ENCODE results near the gene CCDC178. TPM values are rescaled to one million over a fixed set of nuclear protein-coding genes. Genes with fewer than 3 reads are reported as not detected.

Gene CCDC178
- total RNA-seq, 2 donors from 2014 or later, result 0.22 to 0.29 TPM

DNA sequence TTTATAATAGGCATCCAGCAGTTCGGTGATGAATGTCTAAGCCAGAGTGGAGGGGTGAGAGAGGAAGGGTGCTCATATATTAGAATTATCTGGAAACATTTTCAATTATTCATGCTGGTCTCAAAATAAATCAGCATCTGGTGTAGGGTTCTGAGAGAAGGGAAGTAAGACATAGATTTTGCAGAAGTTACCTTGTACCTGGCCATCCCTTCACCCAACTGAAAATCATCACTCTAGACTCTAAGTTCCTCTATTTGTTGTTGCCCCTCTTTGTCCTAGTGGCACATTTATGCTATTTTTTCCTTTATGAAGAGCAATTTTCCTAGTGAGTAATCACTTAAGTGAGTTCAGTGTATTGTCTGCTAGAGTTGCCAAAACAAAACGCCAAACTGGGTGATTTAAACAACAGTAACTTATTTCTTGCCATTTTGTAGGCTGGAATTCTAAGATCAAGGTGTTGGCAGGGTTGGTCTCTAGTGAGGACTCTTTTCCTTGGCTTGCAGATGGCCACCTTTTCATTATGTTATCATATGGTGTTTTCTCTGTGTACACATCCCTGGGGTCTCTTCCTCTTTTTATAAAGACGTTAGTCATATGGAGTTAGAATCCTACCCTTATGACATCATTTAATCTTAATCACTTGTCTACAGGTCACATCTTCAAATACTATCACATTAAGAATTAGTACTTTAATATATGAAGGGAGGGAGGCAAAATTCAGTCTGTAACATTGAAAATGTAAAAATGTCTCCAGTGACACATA, 537.8 kb downstream of the CCDC178 start:
- DNase-seq, result no peak
- WGBS, 2 experiments (ENCODE audit: insufficient coverage in 1 of 2, insufficient read length in 1 of 2), result 95 to 100% methylated on average over 1 to 3 of the region's 3 CpGs
- Mint-ChIP-seq H3K27me3 (ENCODE audit: insufficient read depth) (no peaks in the 10 kb centered on the region), H3K36me3 (ENCODE audit: low read depth) (peaks cover 7% of the 10 kb centered on the region), H3K27ac (no peak overlapping the region), H3K4me1 (no peaks in the 10 kb centered on the region), H3K9me3 (peaks cover 13% of the 10 kb centered on the region), H3K4me3 (no peak overlapping the region)
- Histone ChIP-seq H3K9me3 (ENCODE audit: control insufficient read depth, low read length) (peaks cover 6% of the 10 kb centered on the region), H3K27ac (ENCODE audit: low read depth, low read length) (no peak overlapping the region), H3K4me3 (ENCODE audit: low read length) (no peak overlapping the region), H3K27me3 (ENCODE audit: control insufficient read depth, insufficient read depth, low read length, poor library complexity, severe bottlenecking) (no peaks in the 10 kb centered on the region), H3K9ac (ENCODE audit: extremely low read depth, low read length, poor library complexity, severe bottlenecking) (no peak overlapping the region), H3K36me3 (ENCODE audit: control insufficient read depth, insufficient read depth, low read length) (no peaks in the 10 kb centered on the region), H3K4me1 (ENCODE audit: control insufficient read depth, insufficient read depth, low read length) (no peaks in the 10 kb centered on the region)
- TF ChIP-seq, protein P1, sequence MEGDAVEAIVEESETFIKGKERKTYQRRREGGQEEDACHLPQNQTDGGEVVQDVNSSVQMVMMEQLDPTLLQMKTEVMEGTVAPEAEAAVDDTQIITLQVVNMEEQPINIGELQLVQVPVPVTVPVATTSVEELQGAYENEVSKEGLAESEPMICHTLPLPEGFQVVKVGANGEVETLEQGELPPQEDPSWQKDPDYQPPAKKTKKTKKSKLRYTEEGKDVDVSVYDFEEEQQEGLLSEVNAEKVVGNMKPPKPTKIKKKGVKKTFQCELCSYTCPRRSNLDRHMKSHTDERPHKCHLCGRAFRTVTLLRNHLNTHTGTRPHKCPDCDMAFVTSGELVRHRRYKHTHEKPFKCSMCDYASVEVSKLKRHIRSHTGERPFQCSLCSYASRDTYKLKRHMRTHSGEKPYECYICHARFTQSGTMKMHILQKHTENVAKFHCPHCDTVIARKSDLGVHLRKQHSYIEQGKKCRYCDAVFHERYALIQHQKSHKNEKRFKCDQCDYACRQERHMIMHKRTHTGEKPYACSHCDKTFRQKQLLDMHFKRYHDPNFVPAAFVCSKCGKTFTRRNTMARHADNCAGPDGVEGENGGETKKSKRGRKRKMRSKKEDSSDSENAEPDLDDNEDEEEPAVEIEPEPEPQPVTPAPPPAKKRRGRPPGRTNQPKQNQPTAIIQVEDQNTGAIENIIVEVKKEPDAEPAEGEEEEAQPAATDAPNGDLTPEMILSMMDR (conservative IDR thresholded peaks at IDR 0.05), result no peak

DNA sequence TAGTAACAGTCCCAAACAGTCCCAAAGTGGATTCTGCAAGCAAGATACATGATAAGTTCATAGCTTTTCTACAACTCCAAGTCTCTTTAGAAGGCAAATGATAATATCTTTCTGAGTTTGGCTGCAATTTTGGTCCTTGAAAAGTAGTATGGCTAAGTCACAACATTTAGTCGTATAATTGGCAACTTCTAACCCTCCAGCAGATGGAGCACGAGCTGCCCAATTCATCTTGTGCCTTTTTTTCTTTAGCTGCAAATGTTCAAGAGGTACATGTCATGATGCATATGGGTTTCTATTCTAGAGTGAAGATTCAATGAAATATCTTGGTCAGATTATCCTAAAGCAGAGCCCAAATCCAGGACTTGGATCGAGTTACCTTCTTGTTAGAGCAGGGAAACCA, 540.7 kb downstream of the CCDC178 start:
- Histone ChIP-seq H3K27me3 (ENCODE audit: control insufficient read depth, insufficient read depth, low read length, poor library complexity, severe bottlenecking) (no peaks in the 10 kb centered on the region), H3K4me1 (ENCODE audit: control insufficient read depth, insufficient read depth, low read length) (no peaks in the 10 kb centered on the region), H3K4me3 (ENCODE audit: low read length) (no peak overlapping the region), H3K27ac (ENCODE audit: low read depth, low read length) (no peak overlapping the region), H3K36me3 (ENCODE audit: control insufficient read depth, insufficient read depth, low read length) (no peaks in the 10 kb centered on the region), H3K9me3 (ENCODE audit: control insufficient read depth, low read length) (peaks cover 25% of the 10 kb centered on the region), H3K9ac (ENCODE audit: extremely low read depth, low read length, poor library complexity, severe bottlenecking) (no peak overlapping the region)
- peaks cover 32% of the 10 kb centered on the region for H3K9me3 Mint-ChIP-seq
- H3K4me3 Mint-ChIP-seq, result no peak overlapping the region
- TF ChIP-seq, protein P1 (conservative IDR thresholded peaks at IDR 0.05), result peak; percentile 35
- no peak overlapping the region for H3K27ac Mint-ChIP-seq
- H3K4me1 Mint-ChIP-seq, result no peaks in the 10 kb centered on the region
- 86 to 97% methylated on average over 3 of the region's 3 CpGs for WGBS, 2 experiments (ENCODE audit: insufficient coverage in 1 of 2, insufficient read length in 1 of 2)
- no peak for DNase-seq
- peaks cover 10% of the 10 kb centered on the region for H3K36me3 Mint-ChIP-seq (ENCODE audit: low read depth)
- no peaks in the 10 kb centered on the region for H3K27me3 Mint-ChIP-seq (ENCODE audit: insufficient read depth)

DNA sequence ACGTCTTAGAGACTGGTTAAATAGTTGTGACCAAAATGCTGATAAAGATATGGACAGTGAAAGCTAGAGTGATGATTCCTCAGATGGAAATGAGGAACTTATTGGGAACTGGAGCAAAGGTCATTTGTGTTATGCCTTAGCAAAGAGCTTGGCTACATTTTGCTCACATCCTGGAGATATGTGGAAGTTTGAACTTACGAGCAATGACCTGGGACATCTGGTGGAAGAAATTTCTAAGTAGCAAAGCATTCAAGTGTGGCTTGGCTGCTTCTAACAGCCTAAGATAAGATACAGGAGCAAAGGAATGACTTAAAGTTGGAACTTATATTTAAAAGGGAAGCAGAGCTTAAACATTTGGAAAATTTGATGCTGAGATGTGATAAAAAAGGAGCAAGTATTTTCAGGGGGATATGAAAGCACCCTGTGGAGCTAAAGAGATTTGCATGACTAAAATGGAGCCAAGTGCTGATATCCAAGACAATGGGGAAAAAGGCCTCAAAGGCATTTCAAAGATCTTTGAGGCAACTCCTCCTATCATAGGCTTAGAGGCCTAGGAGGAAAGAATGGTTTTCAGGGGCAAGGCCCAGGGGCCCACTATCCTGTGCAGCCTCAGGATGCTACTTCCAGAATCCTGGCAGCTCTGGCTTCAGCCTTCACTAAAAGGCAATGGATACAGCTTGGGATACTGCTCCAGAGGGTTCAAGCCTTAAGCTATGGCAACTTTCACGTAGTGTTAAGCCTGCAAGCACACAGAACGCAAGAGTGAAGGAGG, 543.6 kb downstream of the CCDC178 start:
- DNase-seq, result no peak
- no peak overlapping the region for H3K4me3 Mint-ChIP-seq
- Histone ChIP-seq H3K27ac (ENCODE audit: low read depth, low read length) (no peak overlapping the region), H3K27me3 (ENCODE audit: control insufficient read depth, insufficient read depth, low read length, poor library complexity, severe bottlenecking) (no peaks in the 10 kb centered on the region), H3K4me1 (ENCODE audit: control insufficient read depth, insufficient read depth, low read length) (no peaks in the 10 kb centered on the region), H3K36me3 (ENCODE audit: control insufficient read depth, insufficient read depth, low read length) (no peaks in the 10 kb centered on the region), H3K4me3 (ENCODE audit: low read length) (peak overlapping the region; percentile 57), H3K9me3 (ENCODE audit: control insufficient read depth, low read length) (peaks cover 25% of the 10 kb centered on the region), H3K9ac (ENCODE audit: extremely low read depth, low read length, poor library complexity, severe bottlenecking) (no peak overlapping the region)
- peaks cover 10% of the 10 kb centered on the region for H3K36me3 Mint-ChIP-seq (ENCODE audit: low read depth)
- WGBS, 2 experiments (ENCODE audit: insufficient coverage in 1 of 2, insufficient read length in 1 of 2), result 60 to 69% methylated on average over 3 to 4 of the region's 4 CpGs
- H3K4me1 Mint-ChIP-seq, result no peaks in the 10 kb centered on the region
- TF ChIP-seq, protein P1 (conservative IDR thresholded peaks at IDR 0.05), result no peak
- no peak overlapping the region for H3K27ac Mint-ChIP-seq
- peaks cover 34% of the 10 kb centered on the region for H3K9me3 Mint-ChIP-seq
- no peaks in the 10 kb centered on the region for H3K27me3 Mint-ChIP-seq (ENCODE audit: insufficient read depth)

All from endodermal cell (in vitro differentiated cells).